HG02623 (cell line): ENCODE measurements around the gene SLC43A2.
A peak's percentile ranks its signal among the peaks of the same experiment; 100 is the strongest.
"Not testable (repeated sequence)": the region's sequence is repeated elsewhere in the genome, so short reads cannot be mapped to it uniquely, and the experiment has no call there.

Experiments
- ATAC-seq: cut with Tn5 transposase; IDR thresholded peaks from one replicate; pipeline ENCODE4 v1.9.1; 2021; ENCODE audit warnings: moderate library complexity; ENCODE audit not compliant: unreplicated experiment

Gene SLC43A2

GRCh38 chr17:1563786-1564613 is 64.6 kb downstream of the SLC43A2 start:
- ATAC-seq = no peak

DNA sequence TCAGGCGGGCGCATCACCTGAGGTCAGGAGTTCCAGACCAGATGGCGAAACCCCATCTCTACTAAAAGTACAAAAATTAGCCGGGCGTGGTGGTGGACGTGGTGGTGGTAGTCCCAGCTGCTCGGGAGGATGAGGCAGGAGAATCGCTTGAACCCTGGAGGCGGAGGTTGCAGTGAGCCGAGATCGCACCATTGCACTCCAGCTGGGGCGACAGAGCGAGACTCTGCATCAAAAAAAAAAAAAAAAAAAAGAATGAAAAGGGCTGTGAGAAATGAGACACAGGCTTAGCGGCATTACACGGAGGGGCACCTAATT is 65.2 kb downstream of the SLC43A2 start:
- ATAC-seq = not testable (repeated sequence)

GRCh38 chr17:1562176-1562643 is 66.4 kb downstream of the SLC43A2 start:
- ATAC-seq = peak; percentile 25

GRCh38 chr17:1561420-1562175 is 67.0 kb downstream of the SLC43A2 start:
- ATAC-seq = no peak

- ATAC-seq = no peak
These were observed 67.7 kb downstream of the SLC43A2 start for GRCh38 chr17:1560858-1561355.

- ATAC-seq = no peak
These were observed 68.4 kb downstream of the SLC43A2 start for GRCh38 chr17:1560101-1560857.

DNA sequence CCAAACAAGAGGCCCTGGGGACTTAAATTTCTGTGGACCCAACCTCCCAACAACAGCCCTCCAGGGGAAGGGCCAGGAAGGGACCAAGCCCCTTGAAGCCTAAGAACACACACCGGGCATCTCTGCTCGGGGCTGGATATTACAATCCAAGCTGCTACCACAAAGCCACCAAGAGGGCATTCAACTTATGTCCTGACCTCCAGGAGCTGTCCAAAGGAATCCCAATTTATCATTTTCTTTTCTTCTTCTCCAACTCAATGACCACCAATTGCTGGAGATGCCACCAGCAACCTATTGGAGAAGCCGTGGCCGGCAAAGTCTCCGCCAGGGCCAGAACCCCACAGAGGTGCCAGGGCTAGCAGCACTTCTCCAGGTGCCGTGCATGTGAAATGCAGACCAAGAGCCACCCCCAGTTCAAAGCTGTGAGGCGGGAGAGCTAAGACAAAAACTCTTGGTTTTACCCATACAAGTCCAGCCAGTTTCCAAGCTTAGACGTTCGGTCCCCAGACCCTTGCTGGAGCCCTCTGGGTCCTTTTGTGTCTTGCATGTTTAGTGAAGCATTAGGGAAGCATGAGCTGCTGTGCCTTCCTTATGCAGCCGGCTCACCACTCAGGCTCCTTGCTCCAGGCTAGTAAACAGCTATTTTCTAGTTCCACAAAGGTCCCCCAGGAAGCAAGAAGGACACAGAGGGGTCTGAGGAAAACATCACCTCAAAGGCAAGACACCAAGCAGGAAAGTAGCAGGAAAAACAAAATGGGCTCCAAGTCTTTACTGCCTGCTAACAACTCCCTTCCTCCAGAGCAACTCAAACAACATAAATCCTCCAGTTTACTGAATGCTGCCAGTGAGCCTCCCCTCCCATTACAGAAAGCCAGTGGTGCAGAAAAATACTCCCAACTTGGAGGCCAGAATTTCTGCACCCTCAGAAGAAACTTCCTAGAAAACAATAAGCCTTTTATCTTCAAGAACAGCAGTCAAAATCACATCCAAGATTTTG is 69.3 kb downstream of the SLC43A2 start:
- ATAC-seq = no peak

- no peak for ATAC-seq
These were observed 70.2 kb downstream of the SLC43A2 start for GRCh38 chr17:1558401-1558800.

DNA sequence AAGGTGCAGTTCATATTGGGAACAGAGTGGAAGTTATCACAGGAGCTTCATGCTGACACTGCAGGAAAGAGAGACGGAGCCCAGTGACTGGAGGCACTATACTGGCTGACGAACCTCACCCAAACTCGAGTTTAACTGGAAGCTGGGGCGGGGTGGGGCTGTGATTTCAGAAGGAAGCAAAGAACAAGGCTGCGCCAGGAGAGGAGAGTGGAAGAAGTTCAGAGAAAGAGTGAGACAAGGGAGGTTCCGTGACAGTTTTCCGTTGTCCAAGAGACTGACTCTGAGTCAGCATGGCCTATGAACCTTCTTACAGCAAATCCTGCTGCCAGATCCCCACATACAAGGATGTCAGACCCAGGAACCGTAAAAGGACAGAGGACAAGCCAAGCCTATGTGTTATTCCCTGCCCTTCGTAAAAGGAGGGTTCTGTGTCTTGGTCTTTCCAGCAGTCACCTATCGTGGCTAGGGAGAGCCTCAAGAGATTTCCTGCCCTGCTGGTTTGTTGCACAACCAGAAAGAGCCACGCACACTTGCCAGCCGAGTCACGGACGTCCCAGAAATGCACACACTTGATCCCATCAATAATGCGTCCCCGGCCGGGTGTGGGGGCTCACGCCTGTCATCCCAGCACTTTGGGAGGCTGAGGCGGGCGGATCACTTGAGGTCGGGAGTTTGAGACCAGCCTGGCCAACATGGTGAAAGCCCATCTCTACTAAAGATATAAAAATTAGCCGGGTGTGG is 71.1 kb downstream of the SLC43A2 start:
- no peak for ATAC-seq

DNA sequence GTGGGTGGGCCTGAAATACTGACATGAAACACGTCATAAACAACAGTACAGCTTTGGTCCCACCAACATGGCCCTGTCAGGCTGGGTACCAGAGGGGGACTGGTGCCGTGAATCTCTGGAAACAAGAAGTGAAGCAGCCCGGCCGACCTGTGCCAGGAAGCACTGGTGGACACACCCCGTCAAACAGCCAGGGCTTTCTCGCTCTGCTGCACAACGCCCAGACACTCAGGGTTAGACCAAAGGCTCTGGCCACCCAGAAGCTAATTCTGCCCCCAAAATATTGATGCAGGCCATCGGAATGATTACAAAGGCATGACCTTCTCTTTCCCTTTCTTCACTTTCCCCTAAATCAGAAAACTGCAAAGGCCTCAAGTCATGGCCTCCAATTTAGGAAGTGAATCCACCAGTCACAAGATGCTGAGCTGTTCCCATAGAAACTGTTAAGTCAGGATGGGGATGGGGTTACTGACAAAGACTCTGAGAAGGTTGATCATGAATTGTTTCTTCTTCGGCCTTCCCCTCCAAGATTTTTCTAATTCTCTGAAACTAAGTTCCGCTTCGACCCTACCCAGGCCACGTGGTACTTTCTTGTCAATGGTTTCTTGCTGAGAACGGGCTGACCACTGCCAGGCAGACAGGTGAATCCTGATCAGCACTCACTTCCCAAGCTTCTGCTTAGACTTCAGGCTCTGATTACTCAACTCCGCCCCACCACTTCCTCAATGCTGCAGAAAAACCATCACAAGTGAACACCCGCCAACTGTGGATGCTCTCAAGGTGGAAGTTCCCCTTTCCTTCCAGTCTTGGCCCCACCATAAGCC is 72.8 kb downstream of the SLC43A2 start:
- no peak for ATAC-seq

GRCh38 chr17:1554751-1555540 is 73.7 kb downstream of the SLC43A2 start:
- no peak for ATAC-seq

DNA sequence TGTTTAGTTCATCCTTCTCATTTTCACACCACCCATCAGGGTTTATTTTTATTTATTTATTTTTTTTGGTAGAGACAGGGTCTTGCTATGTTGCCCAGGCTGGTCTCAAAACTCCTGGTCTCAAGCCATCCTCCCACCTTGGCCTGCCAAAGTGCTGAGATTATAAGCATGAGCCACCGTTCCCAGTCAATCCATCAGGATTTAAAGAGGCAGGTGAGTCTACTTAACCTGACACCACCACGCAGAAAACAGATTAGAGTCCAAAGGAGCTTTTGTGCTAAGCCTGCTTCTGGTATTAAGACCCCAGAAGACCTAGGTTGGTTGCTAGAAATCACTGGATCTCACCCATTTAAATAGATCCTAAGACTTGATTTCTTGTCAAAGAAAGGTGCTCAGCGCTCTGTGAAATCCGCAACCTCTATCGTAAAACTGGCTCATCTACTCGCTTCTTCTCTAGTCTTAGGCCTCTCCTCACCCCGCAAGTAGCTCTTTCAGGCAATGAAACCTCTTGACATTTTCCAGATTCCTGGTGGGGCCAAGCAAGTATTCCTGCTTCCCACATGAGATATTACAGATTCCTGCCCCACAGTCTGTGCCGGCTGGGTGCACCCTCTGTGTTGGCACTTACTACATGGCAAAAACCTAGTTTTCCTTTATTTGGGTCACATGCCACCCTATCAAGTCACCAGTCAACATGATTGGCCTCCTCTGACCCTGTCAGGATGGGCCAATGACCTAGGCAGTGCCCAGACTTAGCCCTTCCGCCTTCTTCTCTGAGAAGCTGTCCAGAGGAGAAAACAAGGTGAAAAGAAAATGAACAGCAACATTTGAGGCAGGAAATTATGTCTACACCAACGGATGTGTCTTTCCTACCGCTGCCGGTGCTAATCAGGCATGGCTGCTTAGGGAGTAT is 75.0 kb downstream of the SLC43A2 start:
- ATAC-seq = no peak

GRCh38 chr17:1552932-1553331 is 75.7 kb downstream of the SLC43A2 start:
- no peak for ATAC-seq

- ATAC-seq = no peak
These were observed 76.9 kb downstream of the SLC43A2 start for GRCh38 chr17:1551741-1552140.

DNA sequence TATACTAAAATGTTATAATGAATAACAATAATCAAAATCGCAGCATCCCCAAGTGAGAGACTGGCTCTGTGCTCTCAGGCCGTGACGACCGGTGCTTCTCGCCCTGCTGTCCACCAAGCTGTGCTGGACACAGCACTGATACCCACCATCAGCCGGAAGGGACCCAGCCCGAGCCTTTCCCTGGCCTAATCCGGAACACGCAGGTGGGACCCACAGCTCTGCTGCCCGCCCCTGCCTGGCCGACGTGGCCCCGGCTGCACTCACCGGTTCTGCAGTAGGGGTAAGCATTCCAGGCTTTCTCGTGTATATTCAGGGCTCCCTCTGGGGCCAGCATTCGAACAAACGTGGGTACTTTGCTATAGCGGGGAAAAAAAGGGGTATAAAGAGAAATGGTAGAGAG is 80.6 kb downstream of the SLC43A2 start:
- ATAC-seq = no peak

GRCh38 chr17:1546292-1546922 is 82.2 kb downstream of the SLC43A2 start:
- no peak for ATAC-seq
